Liver (tissue), 9 donors: ENCODE measurements around the gene PLEKHA8. TPM values are rescaled to one million over a fixed set of nuclear protein-coding genes. Genes with fewer than 3 reads are reported as not detected.

Experiments used
- DNase-seq: peaks from one replicate; pipeline ENCODE4 v3.0.0-alpha.2; 2017; ENCODE audit warnings: low spot score
- H3K27ac ChIP-seq, 2 donors: one replicate each; pipeline ENCODE4 v1.7.0; 2013; ENCODE audit warnings: inconsistent platforms in 2 of 2, low read length in 2 of 2, control low read depth in 1 of 2, low read depth in 1 of 2, mild to moderate bottlenecking in 1 of 2
- H3K27me3 ChIP-seq, 4 donors: one replicate each; pipeline versions ENCODE4 v1.6.1 to v1.7.0; 2013; ENCODE audit warnings: low read length in 3 of 4, inconsistent platforms in 1 of 4, mild to moderate bottlenecking in 1 of 4, moderate library complexity in 1 of 4; ENCODE audit not compliant: control insufficient read depth in 4 of 4, insufficient read depth in 4 of 4
- H3K36me3 ChIP-seq, 4 donors: one replicate each; pipeline versions ENCODE4 v1.6.1 to v1.7.0; 2013; ENCODE audit warnings: low read length in 3 of 4, mild to moderate bottlenecking in 3 of 4, low read depth in 1 of 4, moderate library complexity in 1 of 4; ENCODE audit not compliant: control insufficient read depth in 4 of 4, insufficient read depth in 3 of 4
- H3K4me1 ChIP-seq, 4 donors: one replicate each; pipeline versions ENCODE4 v1.6.1 to v1.7.0; 2013; ENCODE audit warnings: low read length in 3 of 4, mild to moderate bottlenecking in 3 of 4, moderate library complexity in 1 of 4; ENCODE audit not compliant: control insufficient read depth in 4 of 4, insufficient read depth in 4 of 4
- H3K4me3 ChIP-seq, 3 donors: one replicate each; pipeline versions ENCODE4 v1.6.1 to v1.7.0; 2013; ENCODE audit warnings: low read length in 3 of 3, control low read depth in 1 of 3, low read depth in 1 of 3, mild to moderate bottlenecking in 1 of 3
- H3K9ac ChIP-seq, 2 donors: one replicate each; pipeline ENCODE4 v1.7.0; 2013; ENCODE audit warnings: low read length in 2 of 2, mild to moderate bottlenecking in 2 of 2, moderate library complexity in 2 of 2, control low read depth in 1 of 2, low read depth in 1 of 2
- H3K9me3 ChIP-seq, 4 donors: one replicate each; pipeline versions ENCODE4 v1.6.1 to v1.7.0; 2013; ENCODE audit warnings: low read length in 3 of 4; ENCODE audit not compliant: control insufficient read depth in 4 of 4
- CTCF ChIP-seq: fragments of 150-350 bp; IDR thresholded peaks from 2 replicates; pipeline ENCODE4 v1.5.1; 2017; ENCODE audit warnings: improper control_type of control experiment, low read depth, low read length; ENCODE audit not compliant: missing input control
- EGR1 ChIP-seq, 2 donors: IDR thresholded peaks; 2 replicates each; pipeline ENCODE4 v1.6.1; 2016 to 2018; ENCODE audit warnings: antibody characterized with exemption in 2 of 2, low read depth in 2 of 2
- FOXA1 ChIP-seq: IDR thresholded peaks from 2 replicates; pipeline ENCODE4 v1.6.1; 2016; ENCODE audit warnings: antibody characterized with exemption
- FOXA2 ChIP-seq: IDR thresholded peaks from 2 replicates; pipeline ENCODE4 v1.6.1; 2016; ENCODE audit warnings: antibody characterized with exemption
- GABPA ChIP-seq, 2 donors: IDR thresholded peaks in 1 of 2; conservative IDR thresholded peaks in 1 of 2; 2 replicates each; pipeline ENCODE4 v1.6.1; 2016; ENCODE audit warnings: antibody characterized with exemption in 2 of 2, mild to moderate bottlenecking in 1 of 2, moderate library complexity in 1 of 2
- HNF4A ChIP-seq, 2 donors: conservative IDR thresholded peaks; 2 replicates each; pipeline ENCODE4 v1.6.1; 2016; ENCODE audit warnings: antibody characterized with exemption in 2 of 2, mild to moderate bottlenecking in 2 of 2
- HNF4G ChIP-seq: IDR thresholded peaks from 2 replicates; pipeline ENCODE4 v1.6.1; 2016; ENCODE audit warnings: antibody characterized with exemption
- JUND ChIP-seq, 2 donors: IDR thresholded peaks; 2 replicates each; pipeline ENCODE4 v1.6.1; 2016; ENCODE audit warnings: antibody characterized with exemption in 2 of 2
- NR2F2 ChIP-seq: IDR thresholded peaks from 2 replicates; pipeline ENCODE4 v1.6.1; 2016; ENCODE audit warnings: antibody characterized with exemption
- RAD21 ChIP-seq, 2 donors: IDR thresholded peaks; 2 replicates each; pipeline ENCODE4 v1.6.1; 2016; ENCODE audit warnings: antibody characterized with exemption in 2 of 2, mild to moderate bottlenecking in 2 of 2
- REST ChIP-seq: IDR thresholded peaks from 2 replicates; pipeline ENCODE4 v1.6.1; 2016; ENCODE audit warnings: antibody characterized with exemption, mild to moderate bottlenecking
- RXRA ChIP-seq, 2 donors: IDR thresholded peaks; 2 replicates each; pipeline ENCODE4 v1.6.1; 2017 to 2018; ENCODE audit warnings: antibody characterized with exemption in 2 of 2, mild to moderate bottlenecking in 1 of 2
- SP1 ChIP-seq: IDR thresholded peaks from 2 replicates; pipeline ENCODE4 v1.6.1; 2018; ENCODE audit warnings: antibody characterized with exemption, mild to moderate bottlenecking
- TAF1 ChIP-seq: conservative IDR thresholded peaks from 2 replicates; pipeline ENCODE4 v1.6.1; 2016; ENCODE audit warnings: antibody characterized with exemption, mild to moderate bottlenecking
- ZBTB33 ChIP-seq: IDR thresholded peaks from 2 replicates; pipeline ENCODE4 v1.6.1; 2016; ENCODE audit warnings: antibody characterized with exemption
- WGBS: extraction: QIAGEN DNeasy Blood & Tissue Kit; methylation state at CpG from one replicate; pipeline ENCODE4 v1.1.7; 2013; 5-methylcytosine and 5-hydroxymethylcytosine counted together
- polyA plus RNA-seq, 2 donors: library from polyadenylated mRNA; stranded (reverse) in 1 of 2; unstranded in 1 of 2; fragments of 200-250 nt in 1 of 2; fragments of >200 nt in 1 of 2; fragmentation: Nextera tagmentation in 1 of 2; extraction: Ambion mirVana in 1 of 2; gene quantifications; one replicate each; pipeline versions ENCODE4 v1.2.1 to v1.2.3, GENCODE V29; 2013 to 2015
- total RNA-seq, 2 donors: library from RNA; depleted of rRNA; stranded (reverse); fragments of >200 nt; gene quantifications; one replicate each; pipeline ENCODE4 v1.2.3, GENCODE V29; 2014
- donor health status: healthy.
- donor health status: healthy.
- donor health status: healthy.
- donor health status: healthy.
- donor health status: healthy.

PLEKHA8 gene
- total and polyA plus RNA-seq, 4 donors = 1.0 to 5.4 (median 2.4) TPM

- Histone ChIP-seq H3K27ac (no peak overlapping the region), H3K36me3 (no peaks in the 10 kb centered on the region), H3K9me3 (peaks cover 1 to 20% (median 13%) of the 10 kb centered on the region in 4 donors), H3K4me1 (peaks cover 0 to 8% (median 4%) of the 10 kb centered on the region in 4 donors), H3K9ac (no peak overlapping the region), H3K4me3 (no peak overlapping the region), H3K27me3 (peaks cover 0 to 7% (median 4%) of the 10 kb centered on the region in 4 donors)
- DNase-seq = no peak
- TF ChIP-seq RAD21 (IDR thresholded peaks at IDR 0.05) = no peak
- TF ChIP-seq HNF4A (conservative IDR thresholded peaks at IDR 0.05) = no peak
- TF ChIP-seq FOXA2 = no peak
- TF ChIP-seq NR2F2 = no peak
- TF ChIP-seq TAF1 = no peak
- WGBS = 81% methylated on average over 4 of the region's 4 CpGs
Measured at GRCh38 chr7:29993140-29993539, 35.1 kb upstream of the PLEKHA8 start.

GRCh38 chr7:29995652-29996051, 32.6 kb upstream of the PLEKHA8 start:
- peaks cover 1 to 20% (median 13%) of the 10 kb centered on the region in 4 donors for H3K9me3 ChIP-seq
- DNase-seq = no peak
- H3K36me3 ChIP-seq = no peaks in the 10 kb centered on the region
- no peaks in the 10 kb centered on the region for H3K4me1 ChIP-seq
- TF ChIP-seq JUND (IDR thresholded peaks at IDR 0.05) (no peak), SP1 (no peak), ZBTB33 (no peak), RAD21 (IDR thresholded peaks at IDR 0.05) (no peak), HNF4G (no peak), REST (no peak), NR2F2 (no peak), FOXA1 (no peak), EGR1 (IDR thresholded peaks at IDR 0.05; ENCODE audit: low read depth in 2 of 2) (no peak), GABPA (IDR thresholded peaks at IDR 0.05 in 1 of 2, conservative IDR thresholded peaks at IDR 0.05 in 1 of 2) (no peak), TAF1 (no peak), HNF4A (conservative IDR thresholded peaks at IDR 0.05) (no peak), RXRA (IDR thresholded peaks at IDR 0.05) (no peak), CTCF (no peak)
- no peak overlapping the region for H3K27ac ChIP-seq
- no peak overlapping the region for H3K9ac ChIP-seq
- no peak overlapping the region for H3K4me3 ChIP-seq
- peaks cover 0 to 2% (median 0%) of the 10 kb centered on the region in 4 donors for H3K27me3 ChIP-seq
